ENCODE measurements around the gene ANKLE1.

ANKLE1 gene

DNA sequence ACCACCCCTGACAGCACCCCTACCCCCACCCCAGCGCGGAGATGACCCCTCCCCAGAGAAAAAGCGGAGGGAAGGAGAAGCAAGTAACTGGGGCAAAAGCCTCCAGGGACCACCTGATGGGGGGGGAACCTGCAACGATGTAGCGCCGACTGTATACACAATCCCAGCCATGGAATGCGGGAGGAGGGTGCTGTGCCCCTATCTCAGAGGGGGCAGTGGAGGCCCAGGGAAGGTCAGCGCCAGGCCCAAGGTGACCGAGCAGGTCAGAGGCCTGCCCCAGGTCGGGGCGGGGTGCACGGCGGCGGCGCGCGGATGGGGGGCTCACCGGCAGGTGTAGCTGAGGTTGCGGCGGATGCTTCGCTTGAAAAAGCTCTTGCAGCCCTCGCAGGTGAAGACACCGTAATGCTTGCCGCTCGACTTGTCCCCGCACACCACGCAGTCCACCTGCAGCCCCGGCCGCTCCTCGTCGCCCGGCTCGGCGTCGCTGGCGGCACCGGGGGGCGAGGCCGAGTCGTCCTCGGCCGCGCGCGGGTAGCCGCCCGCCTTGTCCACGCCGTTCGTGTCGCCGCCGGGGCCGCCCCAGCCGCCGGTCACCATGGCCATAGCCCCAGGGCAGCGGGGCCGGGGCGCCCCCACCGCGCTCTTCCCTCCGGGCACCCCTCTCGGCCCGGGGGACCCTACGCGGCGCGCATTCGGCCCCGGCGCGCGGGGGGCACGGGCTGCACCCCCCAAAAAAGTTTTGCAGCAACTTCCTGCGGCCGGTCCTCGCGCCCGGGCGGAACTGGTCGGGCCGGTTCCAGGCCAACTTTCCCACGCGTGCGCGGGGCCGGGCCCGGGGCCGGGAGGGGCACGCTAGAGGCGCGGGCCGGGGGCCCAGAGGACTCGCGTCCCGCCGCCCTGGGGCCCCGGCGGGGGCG, 36.8 kb upstream of the ANKLE1 start:
- H3K4me1 ChIP-seq (ENCODE audit: insufficient read depth, low read length, poor library complexity, severe bottlenecking): peaks cover 41% of the 10 kb centered on the region
- TF ChIP-seq EZH2phosphoT487 (IDR thresholded peaks at IDR 0.05; ENCODE audit: borderline replicate concordance) (no peak), CTCF (conservative IDR thresholded peaks at IDR 0.05; ENCODE audit: low read length) (no peak)
- peak overlapping the region; percentile 86 for H3K4me2 ChIP-seq (ENCODE audit: low read depth, low read length, poor library complexity, severe bottlenecking)
- peak overlapping the region; percentile 74 for H3K4me3 ChIP-seq (ENCODE audit: low read length, poor library complexity, severe bottlenecking)
- H3K36me3 ChIP-seq (ENCODE audit: insufficient read depth, low read length): no peaks in the 10 kb centered on the region
- H3K79me2 ChIP-seq (ENCODE audit: insufficient read depth, low read length): peaks cover 52% of the 10 kb centered on the region
- H3K27me3 ChIP-seq (ENCODE audit: insufficient read depth, low read length, poor library complexity, severe bottlenecking): no peaks in the 10 kb centered on the region
- H3K9ac ChIP-seq (ENCODE audit: low read depth, low read length, poor library complexity, severe bottlenecking): peak overlapping the region; percentile 65
- no peaks in the 10 kb centered on the region for H3F3A ChIP-seq (ENCODE audit: low read depth)
- H4K20me1 ChIP-seq (ENCODE audit: insufficient read depth, low read length, poor library complexity, severe bottlenecking): peaks cover 26% of the 10 kb centered on the region
- H2AFZ ChIP-seq (ENCODE audit: low read length): no peak overlapping the region
- H3K9me2 ChIP-seq (replicated peaks; ENCODE audit: low read depth, low read length): no peaks in the 10 kb centered on the region
- no peaks in the 10 kb centered on the region for H3K9me3 ChIP-seq (ENCODE audit: insufficient read depth, low read depth, low read length)

GRCh38 chr19:17245535-17245984, 36.1 kb upstream of the ANKLE1 start, which contains the start of gene NR2F6:
NR2F6 (minus strand) TSS chr19:17245919; CDS start chr19:17245220, 699 bp downstream.
- no peaks in the 10 kb centered on the region for H3K27me3 ChIP-seq (ENCODE audit: insufficient read depth, low read length, poor library complexity, severe bottlenecking)

GRCh38 chr19:17246681-17247425, 34.8 kb upstream of the ANKLE1 start:
- peak overlapping the region; percentile 79 for H3K4me3 ChIP-seq (ENCODE audit: low read length, poor library complexity, severe bottlenecking)
- no peak for TF ChIP-seq EZH2phosphoT487 (IDR thresholded peaks at IDR 0.05; ENCODE audit: borderline replicate concordance)
- H3K4me1 ChIP-seq (ENCODE audit: insufficient read depth, low read length, poor library complexity, severe bottlenecking): peaks cover 33% of the 10 kb centered on the region
- peak overlapping the region; percentile 88 for H2AFZ ChIP-seq (ENCODE audit: low read length)
- H3K9me3 ChIP-seq (ENCODE audit: insufficient read depth, low read depth, low read length): no peaks in the 10 kb centered on the region
- peak overlapping the region; percentile 85 for H3K9ac ChIP-seq (ENCODE audit: low read depth, low read length, poor library complexity, severe bottlenecking)
- peaks cover 36% of the 10 kb centered on the region for H3K79me2 ChIP-seq (ENCODE audit: insufficient read depth, low read length)
- peaks cover 26% of the 10 kb centered on the region for H4K20me1 ChIP-seq (ENCODE audit: insufficient read depth, low read length, poor library complexity, severe bottlenecking)
- no peaks in the 10 kb centered on the region for H3K36me3 ChIP-seq (ENCODE audit: insufficient read depth, low read length)
- no peaks in the 10 kb centered on the region for H3F3A ChIP-seq (ENCODE audit: low read depth)
- H3K27me3 ChIP-seq (ENCODE audit: insufficient read depth, low read length, poor library complexity, severe bottlenecking): no peaks in the 10 kb centered on the region
- no peaks in the 10 kb centered on the region for H3K9me2 ChIP-seq (replicated peaks; ENCODE audit: low read depth, low read length)
- peak overlapping the region; percentile 86 for H3K4me2 ChIP-seq (ENCODE audit: low read depth, low read length, poor library complexity, severe bottlenecking)

More at GRCh38 chr19:17245535-17245984, 36.1 kb upstream of the ANKLE1 start, which contains the start of gene NR2F6:
- peaks cover 40% of the 10 kb centered on the region for H3K4me1 ChIP-seq (ENCODE audit: insufficient read depth, low read length, poor library complexity, severe bottlenecking)
- H3K9ac ChIP-seq (ENCODE audit: low read depth, low read length, poor library complexity, severe bottlenecking): peak within 1 kb of the TSS; percentile 85
- no peaks in the 10 kb centered on the region for H3K9me3 ChIP-seq (ENCODE audit: insufficient read depth, low read depth, low read length)
- H2AFZ ChIP-seq (ENCODE audit: low read length): peak within 1 kb of the TSS; percentile 88
- peaks cover 26% of the 10 kb centered on the region for H4K20me1 ChIP-seq (ENCODE audit: insufficient read depth, low read length, poor library complexity, severe bottlenecking)
- H3K9me2 ChIP-seq (replicated peaks; ENCODE audit: low read depth, low read length): no peaks in the 10 kb centered on the region
- H3K79me2 ChIP-seq (ENCODE audit: insufficient read depth, low read length): peaks cover 47% of the 10 kb centered on the region
- no peak for TF ChIP-seq EZH2phosphoT487 (IDR thresholded peaks at IDR 0.05; ENCODE audit: borderline replicate concordance)
- peak within 1 kb of the TSS; percentile 86 for H3K4me2 ChIP-seq (ENCODE audit: low read depth, low read length, poor library complexity, severe bottlenecking)
- H3F3A ChIP-seq (ENCODE audit: low read depth): no peaks in the 10 kb centered on the region
- no peaks in the 10 kb centered on the region for H3K36me3 ChIP-seq (ENCODE audit: insufficient read depth, low read length)
- peak within 1 kb of the TSS; percentile 79 for H3K4me3 ChIP-seq (ENCODE audit: low read length, poor library complexity, severe bottlenecking)
